Aorta (tissue), 5 donors: ENCODE measurements around the gene TK2. TPM values are rescaled to one million over a fixed set of nuclear protein-coding genes. Genes with fewer than 3 reads are reported as not detected.
"Not testable (repeated sequence)": the region's sequence is repeated elsewhere in the genome, so short reads cannot be mapped to it uniquely, and the experiment has no call there.

Experiments
- ATAC-seq: fragments of 200-7000 bp; cut with Tn5 transposase; one replicate; pipeline ENCODE4 v1.9.1; 2022; ENCODE audit warnings: moderate library complexity; ENCODE audit not compliant: low FRiP score
- DNase-seq, 2 donors: peaks; one replicate each; pipeline ENCODE4 v3.0.0-alpha.2; 2020
- H3K27ac ChIP-seq, 2 donors: one replicate each; pipeline ENCODE4 v1.5.1; 2013; ENCODE audit warnings: low read length in 2 of 2, mild to moderate bottlenecking in 2 of 2, moderate library complexity in 2 of 2, control low read depth in 1 of 2, inconsistent platforms in 1 of 2, low read depth in 1 of 2
- H3K27me3 ChIP-seq, 2 donors: one replicate each; pipeline ENCODE4 v1.6.1; 2013; ENCODE audit warnings: control low read depth in 1 of 2, low read length in 1 of 2, mild to moderate bottlenecking in 1 of 2, moderate library complexity in 1 of 2; ENCODE audit not compliant: insufficient read depth in 2 of 2, control insufficient read depth in 1 of 2
- H3K36me3 ChIP-seq, 2 donors: one replicate each; pipeline ENCODE4 v1.6.1; 2013; ENCODE audit warnings: control low read depth in 1 of 2, low read length in 1 of 2, mild to moderate bottlenecking in 1 of 2; ENCODE audit not compliant: insufficient read depth in 2 of 2, control insufficient read depth in 1 of 2
- H3K4me1 ChIP-seq, 2 donors: one replicate each; pipeline ENCODE4 v1.6.1; 2013; ENCODE audit warnings: low read length in 2 of 2, control low read depth in 1 of 2, mild to moderate bottlenecking in 1 of 2, moderate library complexity in 1 of 2; ENCODE audit not compliant: insufficient read depth in 2 of 2, control insufficient read depth in 1 of 2
- H3K4me3 ChIP-seq, 2 donors: one replicate each; pipeline ENCODE4 v1.5.1; 2013; ENCODE audit warnings: low read length in 2 of 2, control low read depth in 1 of 2, mild to moderate bottlenecking in 1 of 2
- H3K9me3 ChIP-seq: one replicate; pipeline ENCODE4 v1.6.1; 2013; ENCODE audit warnings: mild to moderate bottlenecking, low read length; ENCODE audit not compliant: control insufficient read depth
- WGBS, 2 donors: extraction: QIAGEN DNeasy Blood & Tissue Kit; methylation state at CpG; one replicate each; pipeline ENCODE4 v1.1.7; 2013; 5-methylcytosine and 5-hydroxymethylcytosine counted together
- intact Hi-C, 2 donors: fragments of 100-400 bp; cut with DNase I; formaldehyde crosslinking; loops; one replicate each; pipeline versions ENCODE4 v1.14.2 to v1.15.0; 2022
- polyA plus RNA-seq, 2 donors: library from polyadenylated mRNA; stranded (reverse); fragments of 200-250 nt; gene quantifications; one replicate each; pipeline ENCODE4 v1.2.3, GENCODE V29; 2013
- total RNA-seq, 2 donors: library from RNA; stranded (reverse); fragmentation: NEBNext Ultra II Directional; extraction: Animal tissue kit (Norgen Biotek cat#: 25700); gene quantifications; one replicate each; pipeline ENCODE4 v1.2.1, GENCODE V29; 2021
- donor health status: healthy with polysubstance abuse.
- donor health status: Bipolar disorder and iron deficiency.
- donor health status: DM: no; HTN: no; CAD: no.
- donor health status: DM: no; HTN: no; CAD: no.
- donor health status: DM: yes; HTN: yes; CAD: no.

Gene TK2
- total and polyA plus RNA-seq, 4 donors = 18.9 to 43.4 (median 28.9) TPM

- WGBS, 2 donors = 96 to 99% methylated on average over 5 of the region's 5 CpGs
Observed at GRCh38 chr16:66576296-66576695, 26.4 kb upstream of the TK2 start.

GRCh38 chr16:66575060-66575459 lies 25.1 kb upstream of the TK2 start:
- ATAC-seq = no peak
- no peaks in the 10 kb centered on the region for H3K27me3 ChIP-seq
- WGBS, 2 donors = 96 to 100% methylated on average over 3 of the region's 3 CpGs
- no peak overlapping the region for H3K4me3 ChIP-seq
- intact Hi-C loops = no loop called here
- no peaks in the 10 kb centered on the region for H3K9me3 ChIP-seq
- H3K4me1 ChIP-seq = no peaks in the 10 kb centered on the region
- H3K36me3 ChIP-seq = no peaks in the 10 kb centered on the region
- no peak overlapping the region for H3K27ac ChIP-seq
- DNase-seq = no peak

More at GRCh38 chr16:66576296-66576695, 26.4 kb upstream of the TK2 start:
- H3K9me3 ChIP-seq = no peaks in the 10 kb centered on the region
- no peaks in the 10 kb centered on the region for H3K27me3 ChIP-seq
- H3K27ac ChIP-seq = no peak overlapping the region
- intact Hi-C loops = no loop called here
- ATAC-seq (no peak), DNase-seq (no peak)
- H3K4me1 ChIP-seq = peaks cover 0 to 4% of the 10 kb centered on the region in 2 donors
- no peak overlapping the region for H3K4me3 ChIP-seq
- H3K36me3 ChIP-seq = no peaks in the 10 kb centered on the region

GRCh38 chr16:66574531-66574930 lies 24.6 kb upstream of the TK2 start:
- Histone ChIP-seq H3K4me1 (no peaks in the 10 kb centered on the region), H3K27me3 (no peaks in the 10 kb centered on the region), H3K9me3 (no peaks in the 10 kb centered on the region), H3K4me3 (no peak overlapping the region), H3K36me3 (no peaks in the 10 kb centered on the region), H3K27ac (no peak overlapping the region)
- DNase-seq = no peak
- no peak for ATAC-seq
- intact Hi-C loops = no loop called here
- 93 to 96% methylated on average over 3 of the region's 3 CpGs for WGBS, 2 donors

- no peaks in the 10 kb centered on the region for H3K4me1 ChIP-seq
- no peak overlapping the region for H3K4me3 ChIP-seq
- H3K9me3 ChIP-seq = no peaks in the 10 kb centered on the region
- intact Hi-C loops = no loop called here
- DNase-seq (no peak), ATAC-seq (no peak)
- no peak overlapping the region for H3K27ac ChIP-seq
- 77 to 79% methylated on average over 1 of the region's 1 CpG for WGBS, 2 donors
- H3K27me3 ChIP-seq = no peaks in the 10 kb centered on the region
- H3K36me3 ChIP-seq = no peaks in the 10 kb centered on the region
Observed at GRCh38 chr16:66574081-66574480, 24.2 kb upstream of the TK2 start.

- WGBS, 2 donors = 56 to 64% methylated on average over 2 of the region's 2 CpGs
- no peaks in the 10 kb centered on the region for H3K9me3 ChIP-seq
- no peaks in the 10 kb centered on the region for H3K4me1 ChIP-seq
- H3K36me3 ChIP-seq = no peaks in the 10 kb centered on the region
- no peak overlapping the region for H3K27ac ChIP-seq
- ATAC-seq (no peak), DNase-seq (no peak)
- intact Hi-C loops = no loop called here
- no peak overlapping the region for H3K4me3 ChIP-seq
- H3K27me3 ChIP-seq = no peaks in the 10 kb centered on the region
Observed at GRCh38 chr16:66572356-66572755, 22.4 kb upstream of the TK2 start.

- Histone ChIP-seq H3K4me1 (no peaks in the 10 kb centered on the region), H3K4me3 (no peak overlapping the region), H3K27ac (no peak overlapping the region), H3K9me3 (no peaks in the 10 kb centered on the region), H3K27me3 (no peaks in the 10 kb centered on the region), H3K36me3 (peaks cover 0 to 5% of the 10 kb centered on the region in 2 donors)
- 11% methylated on average over 3 of the region's 3 CpGs for WGBS, 2 donors
- ATAC-seq (no peak), DNase-seq (no peak)
- intact Hi-C loops = no loop called here
Observed at GRCh38 chr16:66569827-66570405, 20.0 kb upstream of the TK2 start.

GRCh38 chr16:66569131-66569530 lies 19.2 kb upstream of the TK2 start:
- no peaks in the 10 kb centered on the region for H3K27me3 ChIP-seq
- H3K36me3 ChIP-seq = peaks cover 0 to 5% of the 10 kb centered on the region in 2 donors
- intact Hi-C loops = no loop called here
- ATAC-seq (no peak), DNase-seq (no peak)
- H3K4me1 ChIP-seq = no peaks in the 10 kb centered on the region
- H3K4me3 ChIP-seq = no peak overlapping the region
- 88 to 95% methylated on average over 1 of the region's 1 CpG for WGBS, 2 donors
- no peak overlapping the region for H3K27ac ChIP-seq
- no peaks in the 10 kb centered on the region for H3K9me3 ChIP-seq

GRCh38 chr16:66568355-66568754 lies 18.4 kb upstream of the TK2 start:
- Histone ChIP-seq H3K27ac (no peak overlapping the region), H3K4me3 (no peak overlapping the region), H3K4me1 (no peaks in the 10 kb centered on the region), H3K9me3 (no peaks in the 10 kb centered on the region), H3K36me3 (peaks cover 0 to 5% of the 10 kb centered on the region in 2 donors), H3K27me3 (no peaks in the 10 kb centered on the region)
- intact Hi-C loops = no loop called here
- DNase-seq (no peak), ATAC-seq (no peak)
- 89 to 91% methylated on average over 2 of the region's 2 CpGs for WGBS, 2 donors

- intact Hi-C loops, DNase-seq, H3K4me1 ChIP-seq, H3K27me3 ChIP-seq, ATAC-seq, H3K36me3 ChIP-seq, H3K4me3 ChIP-seq, H3K27ac ChIP-seq, H3K9me3 ChIP-seq: not testable (repeated sequence)
- WGBS, 2 donors = 89 to 97% methylated on average over 3 of the region's 3 CpGs
Observed at GRCh38 chr16:66567270-66567669, 17.3 kb upstream of the TK2 start.
